Natural killer cell treated with Interleukin-12 subunit alpha and Interleukin-12 subunit beta and Interleukin-15 and Interleukin-18, amount 100 ng/mL, for 72 hours (primary cell): ENCODE measurements around the gene WIPF2. TPM values are rescaled to one million over a fixed set of nuclear protein-coding genes. Genes with fewer than 3 reads are reported as not detected.
"Not testable (repeated sequence)": the region's sequence is repeated elsewhere in the genome, so short reads cannot be mapped to it uniquely, and the experiment has no call there.

Experiments used
- ATAC-seq, 2 donors: fragments of 150-1000 bp; cut with Tn5 transposase in 1 of 2; sonication (Bioruptor Pico), chemical (Tn5 transposase) in 1 of 2; 2 replicates each; pipeline ENCODE4 v1.10.0; 2021
- DNase-seq: peaks from one replicate; pipeline ENCODE4 v3.0.0; 2022; ENCODE audit warnings: low spot score
- H3K27ac Mint-ChIP-seq, 2 donors: 1 replicate in 1 of 2; 2 replicates in 1 of 2; pipeline ENCODE4 v1.8.0; 2022; ENCODE audit warnings: mixed read lengths in 2 of 2, mild to moderate bottlenecking in 1 of 2, moderate library complexity in 1 of 2
- H3K27me3 Mint-ChIP-seq, 2 donors: 1 replicate in 1 of 2; 2 replicates in 1 of 2; pipeline ENCODE4 v1.8.0; 2022; ENCODE audit warnings: mixed read lengths in 2 of 2
- H3K36me3 Mint-ChIP-seq: one replicate; pipeline ENCODE4 v1.8.0; 2022; ENCODE audit warnings: mixed read lengths
- H3K4me1 Mint-ChIP-seq, 2 donors: 1 replicate in 1 of 2; 2 replicates in 1 of 2; pipeline ENCODE4 v1.8.0; 2022; ENCODE audit warnings: low read depth in 2 of 2, mixed read lengths in 2 of 2, mild to moderate bottlenecking in 1 of 2
- H3K4me3 Mint-ChIP-seq: one replicate; pipeline ENCODE4 v1.8.0; 2022; ENCODE audit warnings: mixed read lengths
- H3K9me3 Mint-ChIP-seq: 2 replicates; pipeline ENCODE4 v1.8.0; 2022; ENCODE audit warnings: mixed read lengths
- total RNA-seq, 2 donors: library from RNA; stranded (reverse); gene quantifications; one replicate each; pipeline ENCODE4 v1.2.3, GENCODE V29; 2022

WIPF2 gene
- total RNA-seq, 2 donors from 2014 or later: 32.4 to 34.6 TPM

GRCh38 chr17:40206193-40206592, 12.9 kb upstream of the WIPF2 start:
- not testable (repeated sequence) for H3K9me3 Mint-ChIP-seq, H3K4me3 Mint-ChIP-seq, H3K27me3 Mint-ChIP-seq, H3K4me1 Mint-ChIP-seq, H3K36me3 Mint-ChIP-seq, ATAC-seq, H3K27ac Mint-ChIP-seq, DNase-seq

DNA sequence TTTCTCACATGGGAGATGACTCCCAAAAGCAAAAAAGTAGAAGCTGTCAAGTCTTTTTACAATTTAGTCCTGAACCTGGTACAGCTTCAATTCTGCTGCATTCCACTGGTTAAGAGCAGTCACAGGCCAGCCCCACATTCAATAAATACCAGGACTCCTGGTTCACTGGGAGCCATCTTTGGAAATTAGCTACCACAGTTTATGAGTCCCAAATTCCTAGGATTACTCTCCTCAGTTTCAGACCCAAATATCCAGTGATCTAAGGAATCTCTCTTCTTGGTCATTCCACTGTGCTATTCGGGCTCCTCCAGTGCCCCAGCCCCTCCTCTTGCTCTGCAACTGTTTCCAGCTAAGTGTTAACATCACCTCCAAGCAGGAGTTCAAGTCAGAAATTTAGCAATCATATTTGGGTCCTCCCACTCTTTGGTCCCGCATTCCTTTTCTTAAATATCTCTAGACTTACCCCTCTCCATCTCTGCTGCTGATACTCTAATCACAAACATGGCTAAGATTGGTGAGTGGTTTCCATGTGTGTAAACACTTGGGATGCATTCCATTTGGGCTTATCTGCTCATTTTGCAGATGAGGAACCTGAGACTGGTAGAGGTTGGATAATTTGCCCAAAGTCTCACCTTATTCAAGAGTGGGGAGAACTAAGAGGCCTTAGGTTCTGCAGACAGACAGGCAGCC, 9.6 kb upstream of the WIPF2 start:
- no peaks in the 10 kb centered on the region for H3K36me3 Mint-ChIP-seq
- H3K4me1 Mint-ChIP-seq: no peaks in the 10 kb centered on the region
- no peak overlapping the region for H3K27ac Mint-ChIP-seq
- ATAC-seq (no peak), DNase-seq (no peak)
- H3K27me3 Mint-ChIP-seq: peaks cover 0 to 3% of the 10 kb centered on the region in 2 donors
- H3K9me3 Mint-ChIP-seq: no peaks in the 10 kb centered on the region
- no peak overlapping the region for H3K4me3 Mint-ChIP-seq

DNA sequence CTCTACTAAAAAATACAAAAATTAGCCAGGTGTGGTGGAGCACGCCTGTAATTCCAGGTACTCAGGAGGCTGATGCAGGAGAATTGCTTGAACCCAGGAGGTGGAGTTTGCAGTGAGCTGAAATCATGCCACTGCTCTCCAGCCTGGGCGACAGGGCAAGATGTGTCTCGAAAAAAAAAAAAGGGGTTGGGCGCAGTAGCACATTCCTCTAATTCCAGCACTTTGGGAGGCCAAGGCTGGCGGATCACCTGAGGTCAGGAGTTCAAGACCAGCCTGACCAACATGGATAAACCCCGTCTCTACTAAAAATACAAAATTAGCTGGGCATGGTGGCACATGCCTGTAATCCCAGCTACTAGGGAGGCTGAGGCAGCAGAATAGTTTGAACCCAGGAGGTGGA, 5.2 kb upstream of the WIPF2 start:
- not testable (repeated sequence) for H3K27ac Mint-ChIP-seq, H3K9me3 Mint-ChIP-seq, ATAC-seq, H3K27me3 Mint-ChIP-seq, H3K4me3 Mint-ChIP-seq, DNase-seq, H3K36me3 Mint-ChIP-seq
- peaks cover 9 to 10% of the 10 kb centered on the region in 2 donors for H3K4me1 Mint-ChIP-seq

GRCh38 chr17:40218006-40218739, 931 bp upstream of the WIPF2 start:
- Mint-ChIP-seq H3K4me1 (peaks cover 21 to 24% of the 10 kb centered on the region in 2 donors), H3K9me3 (no peaks in the 10 kb centered on the region), H3K27ac (peak overlapping the region; percentile 97), H3K36me3 (no peaks in the 10 kb centered on the region), H3K4me3 (peak overlapping the region; percentile 98), H3K27me3 (no peaks in the 10 kb centered on the region)
- DNase-seq: no peak
- no peak for ATAC-seq

DNA sequence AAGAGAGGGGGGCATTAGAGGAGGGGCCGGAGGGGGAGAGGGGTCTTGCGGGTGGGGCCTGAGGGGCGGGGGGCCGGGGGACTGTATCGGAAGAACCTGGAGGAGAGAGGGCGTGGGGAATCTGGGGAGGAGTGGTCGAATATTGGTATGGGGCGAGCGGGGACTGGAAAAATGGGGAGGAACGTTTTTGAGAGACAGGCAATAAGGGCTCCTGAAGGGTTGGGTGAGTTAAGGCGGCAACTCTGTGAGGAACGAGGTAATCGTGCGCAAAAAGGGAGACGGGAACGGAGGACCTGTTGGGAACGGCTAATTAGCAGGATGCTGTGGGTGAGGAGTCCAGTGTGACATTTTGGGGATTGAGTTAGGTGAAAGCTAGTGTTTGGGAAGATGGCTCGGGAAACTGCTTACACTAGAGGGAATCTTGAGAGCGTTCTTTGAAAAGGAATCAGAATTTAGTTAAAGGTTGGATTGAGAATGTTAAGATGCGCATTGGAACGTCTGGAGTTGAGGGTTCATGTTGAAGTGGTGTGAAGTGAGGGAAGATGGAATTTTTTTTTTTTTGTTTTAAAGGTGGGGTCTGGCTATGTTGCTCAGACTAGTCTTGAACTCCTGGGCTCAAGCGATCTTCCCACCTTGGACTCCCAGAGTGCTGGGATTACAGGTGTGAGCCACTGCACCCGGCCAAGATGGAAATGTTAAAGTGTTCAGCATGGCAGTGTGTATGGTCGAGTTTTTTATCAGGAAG, 662 bp downstream of the WIPF2 start:
- DNase-seq (no peak), ATAC-seq (peak; percentile 0 to 5)
- Mint-ChIP-seq H3K4me3 (peak overlapping the region; percentile 98), H3K4me1 (peaks cover 28 to 33% of the 10 kb centered on the region in 2 donors), H3K9me3 (no peaks in the 10 kb centered on the region), H3K27ac (peak overlapping the region; percentile 97), H3K27me3 (no peaks in the 10 kb centered on the region), H3K36me3 (no peaks in the 10 kb centered on the region)

GRCh38 chr17:40224718-40225550, 5.8 kb downstream of the WIPF2 start:
- Mint-ChIP-seq H3K9me3 (no peaks in the 10 kb centered on the region), H3K27ac (peak overlapping the region in 1 of 2 donors; percentile 45), H3K4me1 (peaks cover 20 to 23% of the 10 kb centered on the region in 2 donors), H3K27me3 (no peaks in the 10 kb centered on the region), H3K4me3 (no peak overlapping the region), H3K36me3 (no peaks in the 10 kb centered on the region)
- ATAC-seq: no peak
- no peak for DNase-seq

- not testable (repeated sequence) for ATAC-seq, H3K4me3 Mint-ChIP-seq, DNase-seq, H3K27me3 Mint-ChIP-seq, H3K9me3 Mint-ChIP-seq, H3K36me3 Mint-ChIP-seq
- H3K27ac Mint-ChIP-seq: peak overlapping the region in 1 of 2 donors; percentile 50
- H3K4me1 Mint-ChIP-seq: peaks cover 17 to 20% of the 10 kb centered on the region in 2 donors
Observed at GRCh38 chr17:40229146-40229545, 10.0 kb downstream of the WIPF2 start.

DNA sequence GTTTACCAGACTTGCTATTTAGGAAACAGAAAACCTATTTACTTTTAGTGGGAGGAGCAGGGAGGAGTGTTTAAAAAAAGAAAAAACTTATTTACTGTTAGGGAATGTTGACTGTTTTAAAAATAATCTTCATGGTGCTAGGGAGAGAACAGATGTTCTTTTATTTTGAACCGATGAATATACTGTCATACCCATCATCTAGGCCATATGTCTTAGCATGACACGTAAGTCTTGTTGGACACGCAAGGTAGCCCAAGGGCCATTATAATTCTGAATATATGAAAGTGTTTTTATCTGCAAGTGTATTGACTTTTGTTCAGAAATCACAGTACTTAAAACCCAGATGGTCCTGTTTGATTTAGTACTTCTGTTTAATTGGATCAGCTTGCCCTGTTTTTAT, 11.6 kb downstream of the WIPF2 start:
- no peak for ATAC-seq
- H3K36me3 Mint-ChIP-seq: no peaks in the 10 kb centered on the region
- H3K4me3 Mint-ChIP-seq: no peak overlapping the region
- no peaks in the 10 kb centered on the region for H3K27me3 Mint-ChIP-seq
- peaks cover 9 to 16% of the 10 kb centered on the region in 2 donors for H3K4me1 Mint-ChIP-seq
- H3K9me3 Mint-ChIP-seq: no peaks in the 10 kb centered on the region
- H3K27ac Mint-ChIP-seq: peak overlapping the region; percentile 15 to 50
- DNase-seq: no peak

- H3K9me3 Mint-ChIP-seq, H3K27ac Mint-ChIP-seq, H3K36me3 Mint-ChIP-seq, ATAC-seq, H3K4me3 Mint-ChIP-seq, DNase-seq, H3K27me3 Mint-ChIP-seq: not testable (repeated sequence)
- peaks cover 9 to 16% of the 10 kb centered on the region in 2 donors for H3K4me1 Mint-ChIP-seq
Observed at GRCh38 chr17:40231928-40232327, 12.8 kb downstream of the WIPF2 start.

- Mint-ChIP-seq H3K27ac (peak overlapping the region; percentile 8 to 33), H3K36me3 (no peaks in the 10 kb centered on the region), H3K4me1 (peaks cover 17 to 31% of the 10 kb centered on the region in 2 donors), H3K9me3 (no peaks in the 10 kb centered on the region), H3K4me3 (no peak overlapping the region), H3K27me3 (no peaks in the 10 kb centered on the region)
- DNase-seq: no peak
- ATAC-seq: no peak
Observed at GRCh38 chr17:40241252-40241834, 22.2 kb downstream of the WIPF2 start.

DNA sequence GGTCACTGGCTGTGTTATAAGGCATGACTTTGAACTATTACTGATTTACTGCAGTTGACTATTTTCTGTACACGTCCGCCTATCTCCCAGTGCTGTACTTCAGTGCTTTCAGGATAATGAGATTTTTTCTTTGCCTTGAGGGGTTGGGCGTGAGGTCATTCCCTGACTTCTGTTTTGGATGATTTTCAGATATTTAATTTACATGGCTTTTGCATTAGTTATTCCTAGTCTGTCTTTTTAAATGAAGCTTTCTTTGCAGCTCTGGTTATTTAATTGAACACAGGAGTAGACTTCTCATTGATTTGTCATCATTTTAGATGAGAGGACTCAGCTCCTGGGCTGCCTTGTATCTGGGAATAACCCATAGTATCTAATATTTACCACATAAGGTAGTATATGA, 23.7 kb downstream of the WIPF2 start:
- peaks cover 17 to 32% of the 10 kb centered on the region in 2 donors for H3K4me1 Mint-ChIP-seq
- no peak overlapping the region for H3K4me3 Mint-ChIP-seq
- ATAC-seq: no peak
- no peak for DNase-seq
- no peaks in the 10 kb centered on the region for H3K27me3 Mint-ChIP-seq
- H3K36me3 Mint-ChIP-seq: no peaks in the 10 kb centered on the region
- H3K27ac Mint-ChIP-seq: peak overlapping the region in 1 of 2 donors; percentile 36
- no peaks in the 10 kb centered on the region for H3K9me3 Mint-ChIP-seq

- Mint-ChIP-seq H3K9me3 (no peaks in the 10 kb centered on the region), H3K4me3 (no peak overlapping the region), H3K36me3 (no peaks in the 10 kb centered on the region), H3K4me1 (peaks cover 17 to 35% of the 10 kb centered on the region in 2 donors), H3K27me3 (no peaks in the 10 kb centered on the region), H3K27ac (no peak overlapping the region)
- ATAC-seq: no peak
- no peak for DNase-seq
Observed at GRCh38 chr17:40243761-40244160, 24.7 kb downstream of the WIPF2 start.

DNA sequence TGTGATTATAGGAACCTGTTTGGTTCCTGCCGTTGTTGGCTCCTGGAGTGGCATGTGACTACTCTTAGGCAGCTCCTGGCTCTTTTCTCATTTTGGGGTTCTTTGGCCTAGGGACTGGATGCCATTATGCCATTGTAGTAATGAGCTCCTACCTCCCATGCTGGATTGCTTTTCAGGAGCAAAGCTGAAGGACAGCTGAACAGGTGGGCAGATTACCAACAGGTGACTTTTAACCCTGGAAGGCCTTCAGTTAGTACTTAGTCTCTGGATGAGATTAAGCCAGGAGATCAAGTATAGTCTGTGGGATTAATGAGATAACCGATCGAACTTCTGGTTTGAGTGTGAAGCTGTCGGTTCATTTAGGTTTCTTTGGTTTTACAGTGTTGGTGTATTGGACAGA, 25.2 kb downstream of the WIPF2 start:
- H3K36me3 Mint-ChIP-seq: no peaks in the 10 kb centered on the region
- H3K9me3 Mint-ChIP-seq: no peaks in the 10 kb centered on the region
- no peak for DNase-seq
- H3K27me3 Mint-ChIP-seq: no peaks in the 10 kb centered on the region
- H3K4me1 Mint-ChIP-seq: peaks cover 22 to 40% of the 10 kb centered on the region in 2 donors
- no peak overlapping the region for H3K4me3 Mint-ChIP-seq
- no peak overlapping the region for H3K27ac Mint-ChIP-seq
- no peak for ATAC-seq
